Vagina (tissue), 2 donors: ENCODE data around the gene CASZ1.

ENCODE experiments used
- CTCF ChIP-seq, 3 experiments: fragments of 450-650 bp in 2 of 3; fragments of 200-600 bp in 1 of 3; sonication (generic) in 1 of 3; IDR thresholded peaks; one replicate each; pipeline ENCODE4 v1.5.1; 2017 to 2019; ENCODE audit warnings: antibody characterized with exemption in 3 of 3, mild to moderate bottlenecking in 2 of 3, moderate library complexity in 2 of 3
- POLR2AphosphoS5 ChIP-seq, 2 donors: sonication (generic); formaldehyde crosslinking; IDR thresholded peaks; one replicate each; pipeline ENCODE4 v1.9.0; 2017; ENCODE audit warnings: antibody characterized with exemption in 2 of 2, mild to moderate bottlenecking in 2 of 2, low read depth in 1 of 2; ENCODE audit not compliant: insufficient read depth in 1 of 2

- TF ChIP-seq POLR2AphosphoS5 (IDR thresholded peaks at IDR 0.05; ENCODE audit: insufficient read depth in 1 of 2, low read depth in 1 of 2) = no peak
- no peak for TF ChIP-seq CTCF (IDR thresholded peaks at IDR 0.05)
Observed at GRCh38 chr1:10762153-10762523, 34.3 kb downstream of the CASZ1 start.
